DMS79 (cell line): Measurements from ENCODE around the gene CMIP.
A peak's percentile ranks its signal among the peaks of the same experiment; 100 is the strongest.

Source experiments
- DNase-seq: peaks from one replicate; lab custom pipeline; 2025; lab: John Stamatoyannopoulos, UW

Gene CMIP

DNA sequence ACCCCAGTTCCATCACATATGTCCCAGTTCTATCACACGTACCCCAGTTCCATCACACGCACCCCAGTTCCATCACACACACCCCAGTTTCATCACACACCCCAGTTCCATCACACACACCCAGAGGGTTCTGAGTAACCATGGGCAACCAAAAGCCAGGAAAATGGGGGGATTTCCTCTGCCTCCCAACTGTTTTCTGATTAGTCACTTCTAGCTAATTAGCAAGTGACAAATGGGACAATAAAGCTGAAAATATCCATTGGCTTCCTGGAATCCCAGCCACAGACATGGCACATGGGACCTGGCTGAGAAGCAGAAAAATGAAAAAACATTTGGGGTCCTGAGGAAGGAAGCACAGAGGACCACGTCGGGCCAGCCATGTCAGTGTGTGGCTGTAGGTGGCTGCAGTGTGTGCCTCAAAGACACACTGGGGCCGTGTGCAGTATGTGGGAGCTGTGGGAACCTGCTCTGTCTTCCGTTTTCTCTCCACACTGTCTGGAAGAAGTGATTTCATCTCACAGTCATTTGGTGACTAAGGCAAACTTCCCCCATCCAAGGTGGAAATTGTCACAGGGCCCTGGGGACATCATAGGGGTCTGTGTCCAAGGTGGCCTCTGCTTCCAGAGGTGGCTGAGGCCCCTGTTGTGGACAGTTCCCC lies 106.7 kb downstream of the CMIP start:
- no peak for DNase-seq

DNA sequence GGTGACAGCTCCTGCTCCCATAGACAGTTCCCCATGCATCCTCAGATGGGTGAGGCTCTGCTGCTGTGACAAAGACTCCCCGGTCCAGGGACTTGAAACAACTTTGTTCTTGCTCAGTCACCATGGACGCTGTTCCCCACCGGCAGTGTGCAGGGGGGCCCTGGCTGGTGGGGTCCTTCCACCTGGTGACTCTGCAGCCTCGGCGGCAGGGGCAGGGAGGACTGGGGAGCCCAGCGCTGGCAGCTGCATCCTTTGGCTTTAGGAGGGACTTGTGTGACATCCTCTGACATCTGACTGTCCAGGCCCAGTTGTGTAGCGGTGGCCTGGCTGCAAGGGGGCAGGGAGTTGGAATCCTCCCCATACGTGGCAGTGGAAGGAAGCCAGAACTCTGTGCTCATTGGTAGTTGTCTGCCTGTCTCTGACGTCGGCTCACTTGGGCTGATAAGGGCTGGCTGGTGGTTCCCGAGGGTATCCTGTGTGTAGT lies 107.3 kb downstream of the CMIP start:
- DNase-seq: no peak

DNA sequence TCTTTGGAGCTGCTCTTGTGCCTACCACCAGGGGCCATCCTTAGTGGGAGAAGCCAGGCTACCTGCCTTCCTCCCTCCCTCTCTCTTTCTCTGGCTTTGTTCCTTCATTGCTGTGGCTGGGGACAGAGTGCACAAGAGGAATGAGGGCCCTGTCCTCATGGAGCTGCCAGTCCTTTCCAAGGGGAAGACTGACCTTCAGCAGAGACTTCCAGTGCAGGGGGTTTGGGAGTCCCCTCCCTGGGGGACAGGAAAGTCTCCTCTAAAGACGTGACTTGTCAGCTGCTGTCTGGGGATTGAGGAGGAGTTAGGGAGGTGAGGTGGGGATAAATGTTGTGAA lies 108.1 kb downstream of the CMIP start:
- DNase-seq: no peak

DNA sequence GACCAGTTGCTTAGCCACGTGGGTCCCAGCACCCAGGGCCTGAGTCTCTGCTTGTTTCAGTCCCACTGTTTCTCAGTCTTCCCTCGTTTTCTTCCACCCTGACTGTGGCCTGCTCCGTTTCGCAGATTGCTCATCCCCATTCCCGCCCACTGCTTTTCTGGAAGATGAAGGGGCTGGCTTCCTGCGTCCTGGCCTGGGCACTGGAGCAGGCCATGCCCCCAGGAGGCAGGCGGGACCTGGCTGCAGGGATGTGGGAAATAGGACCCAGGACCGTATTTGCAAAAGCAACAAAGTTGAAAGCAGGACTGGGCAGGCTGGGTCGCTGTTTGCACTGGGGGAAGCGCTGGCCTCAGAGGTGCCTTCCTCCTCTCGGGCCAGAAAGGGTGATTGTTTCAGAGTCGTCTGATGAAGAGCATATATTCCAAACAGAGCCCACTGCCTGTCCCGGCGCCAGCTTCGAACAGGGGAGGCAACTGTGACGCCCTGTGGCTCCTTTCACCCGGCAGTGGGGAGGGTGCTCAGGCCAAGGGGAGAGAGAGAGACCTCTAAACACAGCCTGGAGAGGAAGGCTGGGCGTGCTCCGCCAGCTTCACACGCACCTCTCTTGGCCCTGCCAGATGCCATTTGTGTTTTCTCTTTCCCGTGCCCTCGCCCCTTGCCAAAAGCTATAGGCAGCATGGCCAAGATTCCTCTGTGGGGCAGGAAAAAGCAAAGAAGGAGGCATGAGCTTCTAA lies 108.6 kb downstream of the CMIP start:
- DNase-seq: no peak

DNA sequence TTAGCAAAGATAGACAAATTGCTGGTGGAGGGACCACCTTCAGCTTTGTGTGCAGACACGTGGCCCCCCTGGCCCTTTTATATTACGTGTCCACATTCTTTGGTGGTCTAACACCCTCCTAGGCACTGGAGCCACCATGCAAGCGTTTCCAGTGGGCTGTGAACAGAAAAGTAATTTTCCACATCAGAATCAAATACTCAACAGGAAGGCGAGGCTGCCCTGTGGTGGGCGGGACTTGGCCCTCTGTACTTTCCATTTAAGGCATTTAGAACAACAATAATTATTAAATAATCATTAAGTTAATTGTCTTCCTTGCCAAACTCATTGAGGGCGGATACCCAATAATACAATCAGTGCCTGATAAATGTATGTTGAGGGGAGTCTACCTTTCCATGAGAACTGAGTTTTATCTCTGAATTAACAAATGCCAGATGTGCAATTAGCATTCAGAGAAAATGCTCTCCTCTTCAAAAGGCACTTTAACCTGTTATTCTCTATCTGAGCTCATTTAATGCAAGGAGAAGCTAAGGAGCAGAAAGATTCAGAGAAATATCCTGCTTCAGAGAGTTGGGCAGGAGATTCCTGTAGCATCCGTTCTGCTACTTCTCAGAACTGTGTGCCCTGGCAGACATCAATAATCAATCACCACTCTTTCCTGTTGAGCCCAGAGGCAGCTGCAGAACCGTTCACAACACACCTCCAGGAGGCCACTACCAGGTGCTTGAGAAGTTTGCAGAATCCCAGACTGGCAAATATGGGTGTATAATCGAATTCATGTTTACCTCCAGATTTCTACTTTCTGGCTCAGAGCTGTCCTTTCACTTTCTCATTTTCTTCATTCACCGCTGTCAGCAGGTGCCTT lies 109.4 kb downstream of the CMIP start:
- no peak for DNase-seq

DNA sequence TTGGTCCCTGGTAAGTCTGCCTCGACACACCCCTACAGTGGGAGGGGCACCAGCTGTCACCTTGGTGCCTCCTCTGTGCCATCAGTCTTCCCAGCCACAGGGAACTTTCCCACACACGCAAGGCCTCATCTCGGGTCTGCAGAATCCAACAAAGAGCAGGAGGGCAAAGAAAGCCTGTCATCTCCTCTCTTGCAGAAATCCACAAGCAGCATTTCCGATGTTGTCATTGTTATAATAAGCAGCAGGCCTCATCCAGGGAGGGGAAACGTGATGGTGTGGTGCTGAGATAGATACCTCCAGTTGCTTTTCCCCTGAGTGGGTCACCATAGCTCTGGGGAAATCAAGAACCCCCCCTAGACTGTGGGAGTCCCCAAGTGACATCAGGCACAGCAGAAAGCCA lies 110.4 kb downstream of the CMIP start:
- DNase-seq: no peak

DNA sequence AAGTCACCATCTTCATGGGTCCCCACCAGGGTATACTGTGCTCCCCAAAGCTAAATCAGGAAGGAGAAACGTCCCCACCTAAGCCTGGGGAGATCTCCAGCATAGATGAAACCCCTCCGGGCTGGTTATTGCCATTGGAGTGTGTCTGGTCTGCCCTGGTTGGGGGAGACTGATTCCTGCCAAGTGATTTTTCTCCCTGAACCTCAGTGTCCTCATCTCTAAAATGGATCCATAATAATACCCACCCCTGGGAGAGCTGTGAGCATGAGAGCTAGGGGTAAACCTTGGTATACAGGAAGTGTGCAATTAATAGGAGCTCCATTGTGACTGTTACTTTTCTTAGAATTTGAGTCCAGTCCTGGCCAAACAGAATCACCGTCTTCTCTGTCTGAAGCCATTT lies 111.1 kb downstream of the CMIP start:
- no peak for DNase-seq

DNA sequence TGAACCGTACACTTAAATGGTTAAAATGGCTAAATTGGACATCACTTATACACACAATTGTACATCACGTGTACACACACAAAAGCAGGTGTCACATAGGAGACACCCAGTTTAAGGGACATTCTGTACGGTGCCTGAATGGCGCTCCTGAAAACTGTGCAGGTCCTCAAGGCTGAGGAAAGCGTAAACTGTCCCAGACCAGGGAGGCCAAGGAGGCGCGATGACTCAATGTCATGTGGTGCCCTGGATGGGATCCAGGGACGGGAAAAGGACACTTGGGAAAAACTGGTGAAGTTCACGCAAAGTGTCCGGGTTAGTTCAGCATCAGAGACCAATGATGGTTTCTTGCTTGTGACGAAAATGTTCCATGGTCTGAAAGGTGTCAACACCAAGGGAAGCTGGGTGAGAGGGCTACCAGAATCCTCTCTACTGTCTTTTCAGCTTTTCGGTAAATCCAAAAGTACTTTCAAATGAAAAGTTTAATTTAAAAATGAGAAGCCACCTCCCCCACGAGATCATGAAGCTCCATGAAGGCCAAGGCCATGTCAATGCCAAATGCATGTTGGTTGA lies 112.2 kb downstream of the CMIP start:
- DNase-seq: no peak

DNA sequence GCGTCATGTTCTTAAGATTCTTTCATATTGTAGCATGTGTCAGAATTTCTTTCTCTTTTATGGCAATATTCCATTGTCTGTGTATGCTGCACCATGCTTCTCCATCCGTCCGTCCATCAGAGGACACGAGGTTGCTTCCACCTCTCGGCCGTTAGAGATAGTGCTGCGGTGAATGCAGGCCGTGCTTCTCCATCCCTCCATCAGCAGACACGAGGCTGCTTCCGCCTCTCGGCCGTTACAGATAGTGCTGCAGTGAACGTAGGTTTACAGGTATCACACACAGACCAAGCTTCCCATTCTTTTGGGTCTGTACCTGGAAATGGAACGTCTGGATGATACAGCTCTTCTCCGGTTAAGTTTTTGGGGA lies 113.5 kb downstream of the CMIP start:
- DNase-seq: no peak

DNA sequence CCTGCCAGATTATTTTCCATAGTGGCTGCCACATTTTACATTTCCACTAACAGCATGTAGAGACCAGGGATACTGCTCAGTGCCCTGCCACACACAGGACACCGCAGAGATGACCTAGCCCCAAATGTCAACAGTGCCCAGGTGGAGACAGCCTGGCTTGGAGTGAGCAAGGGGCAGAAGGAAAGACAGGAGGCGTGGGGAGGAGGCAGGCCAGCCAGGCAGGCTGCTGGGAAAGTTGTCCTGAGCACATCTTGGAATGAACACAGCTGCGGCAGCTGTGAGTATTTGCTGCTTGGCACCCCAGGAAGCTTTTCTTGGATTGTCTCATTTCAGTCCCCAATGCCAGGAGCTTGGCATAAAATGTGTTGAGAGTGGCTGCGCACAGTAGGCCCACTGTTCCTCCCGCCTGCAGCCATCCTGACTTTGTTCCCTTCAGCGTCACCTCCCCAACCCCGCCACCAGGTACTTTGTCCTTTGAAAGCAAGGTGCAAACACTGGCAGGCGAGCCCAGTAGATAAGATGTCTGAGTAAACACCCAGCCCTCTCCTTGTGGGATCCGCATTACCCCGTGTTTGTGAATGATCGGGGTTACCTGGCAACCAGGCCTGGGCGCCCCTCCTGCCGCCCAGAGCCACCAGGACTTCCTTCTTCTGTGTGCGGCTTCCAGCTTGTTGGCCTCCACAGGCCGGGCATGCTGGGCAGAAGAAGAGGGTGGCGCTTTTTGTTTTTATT lies 114.0 kb downstream of the CMIP start:
- peak; percentile 47 for DNase-seq

DNA sequence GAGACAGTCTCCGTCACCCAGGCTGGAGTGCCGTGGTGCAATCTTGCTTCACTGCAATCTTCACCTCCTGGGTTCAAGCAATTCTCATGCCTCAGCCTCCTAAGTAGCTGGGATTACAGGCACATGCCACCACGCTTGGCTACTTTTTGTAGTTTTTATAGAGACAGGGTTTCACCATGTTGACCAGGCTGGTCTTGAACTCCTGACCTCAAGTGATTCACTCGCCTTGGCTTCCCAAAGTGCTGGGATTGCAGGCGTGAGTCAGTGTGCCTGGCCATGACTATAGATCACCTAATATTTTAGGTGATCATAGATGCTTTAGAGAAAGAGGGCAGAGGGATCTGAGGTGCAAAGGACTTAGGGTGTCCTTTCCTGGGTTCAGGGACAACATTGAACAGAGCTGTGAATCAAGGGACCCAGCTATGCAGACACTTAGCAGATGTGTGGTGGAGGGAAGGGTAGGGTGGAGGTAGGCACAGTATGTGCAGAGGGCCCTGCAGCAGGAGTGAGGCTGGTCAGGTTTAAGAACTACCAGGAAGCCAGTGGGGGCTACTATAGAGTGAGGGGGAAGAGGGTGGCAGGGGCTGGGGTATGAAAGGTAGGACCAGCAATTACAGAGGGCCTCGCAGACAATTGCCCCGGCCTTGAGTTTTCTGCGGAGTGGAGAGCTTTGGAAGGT lies 116.5 kb downstream of the CMIP start:
- DNase-seq: no peak

DNA sequence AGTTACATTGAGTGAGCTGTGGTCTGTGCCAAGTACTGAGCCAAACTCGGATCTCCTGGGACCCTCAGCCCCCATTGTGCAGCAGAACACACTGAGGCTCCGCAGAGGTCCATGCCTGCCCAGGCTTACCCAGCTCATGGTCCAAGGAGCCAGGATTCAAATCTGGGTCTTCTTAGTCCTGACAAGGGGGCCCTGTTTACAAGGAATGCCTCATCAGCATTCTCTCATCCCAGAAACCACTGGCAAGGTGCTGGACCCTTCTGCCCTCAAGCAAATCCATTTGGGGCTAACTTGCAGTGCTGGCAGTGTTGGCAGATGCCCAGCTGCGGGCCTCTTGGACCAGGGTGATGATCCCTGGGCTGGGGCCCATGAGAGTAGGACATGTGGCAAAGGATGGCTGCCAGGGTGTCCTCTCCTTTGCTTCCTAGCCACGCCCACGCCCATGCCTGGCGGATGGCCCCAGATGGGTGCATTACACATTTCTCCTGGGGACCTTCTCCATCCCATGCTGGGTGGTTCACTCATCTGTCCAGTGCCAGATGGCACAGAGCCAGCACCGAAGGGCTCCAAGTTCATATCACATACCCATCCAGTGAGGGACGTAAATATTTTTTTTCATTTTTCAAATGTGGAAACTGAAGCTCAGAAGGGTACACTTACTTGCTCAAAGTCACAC lies 117.7 kb downstream of the CMIP start:
- no peak for DNase-seq

DNA sequence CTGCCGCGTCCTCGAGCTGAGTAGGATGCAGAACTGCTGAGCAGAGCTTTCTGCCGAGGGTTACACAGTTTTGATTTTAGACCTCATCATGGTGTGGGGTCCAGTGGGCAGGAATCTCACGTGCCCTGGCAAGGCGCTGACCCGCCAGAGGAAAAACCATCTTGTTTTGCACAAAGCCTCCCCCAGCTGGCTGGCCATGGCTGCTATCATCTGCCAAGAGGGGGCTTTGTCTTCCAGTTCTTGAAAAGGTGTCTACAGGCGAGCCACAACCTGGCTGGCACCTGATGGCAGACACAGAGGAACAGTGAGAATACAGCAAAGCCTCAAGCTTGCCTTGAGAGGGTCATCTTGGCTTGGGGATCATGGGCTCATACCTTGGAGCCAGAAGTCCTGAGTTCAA lies 118.3 kb downstream of the CMIP start:
- no peak for DNase-seq

DNA sequence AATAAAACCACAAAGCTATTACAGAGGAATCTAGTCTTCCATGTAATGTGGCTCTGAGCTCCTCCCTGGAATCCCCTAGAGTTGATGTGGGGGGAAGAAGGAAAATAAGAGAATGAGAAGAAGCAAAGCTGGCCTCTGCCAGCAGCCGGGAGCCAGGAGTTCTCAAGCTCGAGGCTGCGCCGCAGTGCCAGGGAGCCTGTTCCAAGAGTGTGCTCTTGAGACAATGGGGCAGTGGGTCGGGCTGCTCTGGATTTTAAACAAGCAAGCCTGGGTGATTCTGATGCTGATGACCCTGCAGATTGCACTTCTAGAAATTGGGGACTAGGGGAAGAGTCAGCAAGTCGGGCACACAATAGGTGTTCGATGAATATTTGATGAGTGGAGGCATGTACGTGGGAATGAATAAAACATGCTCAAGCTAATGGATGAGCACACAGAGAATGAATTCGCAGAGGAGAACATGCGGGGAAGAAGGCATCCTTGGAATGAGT lies 119.9 kb downstream of the CMIP start:
- no peak for DNase-seq

DNA sequence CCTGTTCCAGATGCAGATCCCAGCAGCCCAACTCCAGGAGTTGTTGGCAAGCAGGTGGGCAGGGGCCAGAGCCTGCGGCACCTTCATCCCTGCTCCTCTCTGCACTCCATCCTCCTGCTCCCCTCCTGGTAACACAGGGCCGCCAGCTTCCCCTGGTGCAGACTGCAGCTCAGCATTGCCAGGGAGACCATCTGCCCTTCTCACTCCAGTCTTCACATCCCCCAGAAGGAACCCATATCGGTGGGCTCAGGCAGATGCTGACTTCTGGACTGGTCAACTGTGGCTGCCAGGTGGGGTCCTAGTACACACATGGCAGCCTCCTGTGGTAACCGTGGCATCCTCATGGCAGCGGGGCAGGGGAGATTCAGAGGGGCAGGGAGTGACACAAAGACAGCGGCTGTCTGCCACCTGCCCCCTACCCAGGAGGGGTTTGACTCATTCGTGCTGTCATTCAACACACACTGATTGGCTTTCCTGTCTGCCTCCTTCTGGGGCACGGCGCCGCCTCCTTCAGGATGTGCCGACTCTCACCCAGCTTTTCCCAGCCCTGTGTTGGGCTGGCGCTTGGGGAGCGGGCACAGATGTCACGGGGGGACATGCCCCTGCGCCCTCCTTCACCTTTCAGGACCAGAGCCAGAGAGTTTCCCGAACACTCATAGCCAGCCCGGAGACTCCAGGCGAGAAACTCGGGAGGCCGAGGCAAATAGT lies 120.9 kb downstream of the CMIP start:
- DNase-seq: no peak

DNA sequence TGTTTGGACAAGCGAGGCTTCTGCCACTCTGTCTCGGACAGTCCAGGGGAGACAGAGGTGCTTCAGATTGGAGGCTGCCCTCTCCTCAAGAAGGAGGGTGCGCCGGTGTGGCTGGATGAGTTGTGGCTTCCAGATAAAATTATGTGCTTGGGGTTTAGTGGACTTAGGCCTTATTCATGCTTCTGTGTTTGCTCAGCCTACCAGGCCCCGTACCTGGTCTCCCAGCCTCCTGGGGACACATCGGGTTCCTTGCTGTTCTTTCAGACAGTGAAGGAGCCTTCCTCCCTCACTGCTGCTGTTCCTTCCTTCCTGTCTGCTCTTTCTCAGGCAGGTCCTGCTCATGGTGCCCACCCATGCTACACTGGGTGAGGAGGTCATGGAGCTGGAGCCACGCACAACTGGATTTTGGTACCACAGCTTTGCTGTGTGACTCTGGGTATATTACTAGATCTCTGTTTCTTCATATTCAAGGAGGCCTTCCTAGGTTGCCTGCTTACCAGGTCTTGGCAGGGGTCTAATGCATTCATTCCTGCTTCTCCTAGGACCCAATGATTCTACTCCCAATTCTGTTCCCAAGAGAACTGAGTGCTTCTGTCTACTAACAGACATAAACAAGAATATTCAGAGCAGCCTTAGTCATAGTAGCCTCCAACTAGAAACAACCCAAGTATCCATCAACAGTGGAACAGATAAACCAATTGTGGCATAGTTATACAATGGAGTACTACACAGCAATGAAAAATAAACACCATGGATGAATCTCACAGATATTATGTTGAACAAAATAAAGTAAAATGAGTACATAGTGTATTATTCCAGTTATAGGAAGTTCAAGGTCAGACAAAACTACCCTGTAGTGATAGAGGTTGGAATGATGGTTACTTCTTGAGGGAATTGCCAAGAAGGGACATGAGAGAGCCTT lies 121.7 kb downstream of the CMIP start:
- DNase-seq: no peak

DNA sequence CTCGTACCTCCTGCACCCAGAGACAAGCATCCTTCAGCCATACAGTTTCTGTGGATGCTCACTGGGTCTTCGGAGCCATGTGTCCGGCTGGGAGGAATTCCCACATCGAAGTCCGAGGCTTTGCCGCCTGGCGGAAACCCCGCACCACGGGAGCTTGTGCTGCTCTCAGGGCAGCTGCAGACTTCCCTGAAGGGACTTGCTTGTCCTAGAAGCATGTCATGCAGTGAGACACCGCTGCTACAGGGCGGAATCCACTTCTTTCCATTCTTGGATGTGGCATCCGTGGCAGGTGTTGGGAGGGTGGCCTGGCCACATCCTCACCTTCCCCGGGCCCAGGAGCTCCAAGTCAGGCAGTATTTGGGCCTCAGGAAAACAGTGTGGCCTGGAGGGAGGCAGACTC lies 122.5 kb downstream of the CMIP start:
- no peak for DNase-seq

DNA sequence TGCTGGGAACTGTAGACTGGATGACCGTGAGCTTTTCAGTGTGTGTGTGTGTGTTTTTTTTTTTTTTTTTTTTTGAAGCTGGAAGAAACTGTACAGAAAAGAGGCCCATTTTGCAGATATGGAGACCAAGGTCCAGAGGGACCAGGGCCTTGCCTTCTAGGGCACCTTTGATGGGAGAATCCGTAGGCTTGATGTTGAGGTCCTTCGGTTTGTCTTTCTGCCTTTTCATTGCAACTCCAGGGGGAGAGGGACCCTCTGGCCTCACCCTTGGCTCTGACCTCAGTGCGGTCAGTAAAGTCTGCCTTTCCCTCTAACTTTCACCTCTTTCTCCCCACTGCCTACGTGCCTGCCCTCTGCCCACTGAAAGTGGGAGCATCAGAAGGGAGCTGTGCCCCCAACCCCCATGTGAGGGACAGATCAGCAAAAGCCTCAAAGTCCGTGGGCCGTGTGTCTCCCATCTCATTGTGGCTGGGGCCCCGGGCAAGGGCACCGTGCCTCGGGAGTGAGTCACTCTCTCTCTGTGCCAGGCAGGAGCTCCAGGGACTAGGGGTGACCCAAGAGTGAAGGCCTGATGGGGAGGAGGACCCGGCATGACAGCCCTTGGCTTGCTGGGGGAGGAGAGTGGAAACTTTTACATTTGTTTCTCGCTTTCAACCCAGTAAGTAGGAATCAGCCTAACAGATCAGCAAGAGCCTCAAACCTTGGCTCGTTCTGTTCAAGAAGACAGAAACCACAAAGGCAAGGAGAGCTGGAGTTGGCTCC lies 123.6 kb downstream of the CMIP start:
- no peak for DNase-seq
